HEK293T (cell line): ENCODE data around the gene LRRIQ3.

Experiments used
- ARNT ChIP-seq: fragments of 450-650 bp; IDR thresholded peaks from 2 replicates; pipeline ENCODE4 v1.6.1; 2017; ENCODE audit warnings: mild to moderate bottlenecking
- BHLHE40 ChIP-seq: fragments of 450-650 bp; IDR thresholded peaks from 2 replicates; pipeline ENCODE4 v1.6.1; 2016; ENCODE audit warnings: mild to moderate bottlenecking, moderate library complexity, borderline replicate concordance
- ELF4 ChIP-seq: fragments of 450-650 bp; IDR thresholded peaks from 2 replicates; pipeline ENCODE4 v1.6.1; 2017; ENCODE audit warnings: antibody characterized with exemption
- FOXA1 ChIP-seq: fragments of 450-650 bp; IDR thresholded peaks from 2 replicates; pipeline ENCODE4 v1.6.1; 2016; ENCODE audit warnings: mild to moderate bottlenecking
- FOXK2 ChIP-seq: fragments of 450-650 bp; IDR thresholded peaks from 2 replicates; pipeline ENCODE4 v1.6.1; 2016; ENCODE audit warnings: mild to moderate bottlenecking
- FOXM1 ChIP-seq: fragments of 450-650 bp; IDR thresholded peaks from 2 replicates; pipeline ENCODE4 v1.6.1; 2017; ENCODE audit warnings: mild to moderate bottlenecking, borderline replicate concordance
- HDGF ChIP-seq: fragments of 450-650 bp; IDR thresholded peaks from 2 replicates; pipeline ENCODE4 v1.6.1; 2017; ENCODE audit warnings: antibody characterized with exemption, borderline replicate concordance
- L3MBTL2 ChIP-seq: fragments of 450-650 bp; conservative IDR thresholded peaks from 2 replicates; pipeline ENCODE4 v1.6.1; 2016; ENCODE audit warnings: mild to moderate bottlenecking
- LEF1 ChIP-seq: fragments of 450-650 bp; IDR thresholded peaks from 2 replicates; pipeline ENCODE4 v1.6.1; 2017; ENCODE audit warnings: mild to moderate bottlenecking, borderline replicate concordance
- NFRKB ChIP-seq: fragments of 450-650 bp; IDR thresholded peaks from 2 replicates; pipeline ENCODE4 v1.6.1; 2016; ENCODE audit warnings: mild to moderate bottlenecking, moderate library complexity
- PKNOX1 ChIP-seq: fragments of 450-650 bp; IDR thresholded peaks from 2 replicates; pipeline ENCODE4 v1.6.1; 2016
- SP1 ChIP-seq: fragments of 450-650 bp; IDR thresholded peaks from 2 replicates; pipeline ENCODE4 v1.6.1; 2017
- SUZ12 ChIP-seq: fragments of 450-650 bp; IDR thresholded peaks from 2 replicates; pipeline ENCODE4 v1.6.1; 2016; ENCODE audit warnings: mild to moderate bottlenecking
- ZNF384 ChIP-seq: fragments of 450-650 bp; IDR thresholded peaks from 2 replicates; pipeline ENCODE4 v1.6.1; 2016

- no peak for TF ChIP-seq PKNOX1
- TF ChIP-seq SUZ12: no peak
- no peak for TF ChIP-seq BHLHE40
- no peak for TF ChIP-seq FOXK2
- TF ChIP-seq NFRKB: no peak
- TF ChIP-seq ELF4: peak; percentile 34; the same call in 1 of the 2 replicates
- no peak for TF ChIP-seq SP1
- TF ChIP-seq ZNF384: no peak
- no peak for TF ChIP-seq FOXM1
- TF ChIP-seq FOXA1: no peak
- no peak for TF ChIP-seq LEF1
- no peak for TF ChIP-seq ARNT
- no peak; the same call in 1 of the 2 replicates for TF ChIP-seq L3MBTL2
- 0 out of 2 replicates have a peak, but pooled peaks have one; percentile 40 for TF ChIP-seq HDGF
Observed at GRCh38 chr1:74197657-74198552, at the start of gene LRRIQ3, which contains the start of gene FPGT.
